HepG2 (cell line): ENCODE measurements around the gene PCSK5. TPM values are rescaled to one million over a fixed set of nuclear protein-coding genes. Genes with fewer than 3 reads are reported as not detected.

Source experiments
- ATAC-seq: fragments of 200-7000 bp; cut with Tn5 transposase; 3 replicates; pipeline ENCODE4 v1.9.1; 2020; ENCODE audit warnings: mild to moderate bottlenecking, moderate library complexity
- BruUV-seq: library from RNA; stranded (reverse); fragments of 400-500 nt; replicated peaks from 2 replicates; lab custom pipeline; 2021; lab: Mats Ljungman, UMichigan
- CTCF ChIA-PET: fragments of 300-600 bp; formaldehyde crosslinking; extraction: SDS; loops from one replicate; lab custom pipeline; 2021; ENCODE audit warnings: low total read pairs, inconsistent platforms, low intra/inter-chr PET ratio; lab: Yijun Ruan, JAX
- POLR2A ChIA-PET: fragments of 350-600 bp; sonication (Branson Sonifier 250); formaldehyde crosslinking; loops from one replicate; lab custom pipeline; 2020; ENCODE audit warnings: antibody characterized with exemption, inconsistent platforms; lab: Yijun Ruan, JAX
- DNase-seq: peaks from one replicate; pipeline ENCODE4 v3.0.0-alpha.2; 2015; ENCODE audit warnings: low spot score
- FAIRE-seq: peaks from 3 replicates; lab custom pipeline; 2011; peaks lifted over from hg19 to GRCh38; lab: Jason Lieb, UNC
- H2AFZ ChIP-seq: one replicate; pipeline ENCODE4 v1.6.1; 2011; ENCODE audit warnings: low read length, inconsistent platforms
- H3K27ac ChIP-seq: fragments of 300-600 bp; 3 replicates; pipeline ENCODE4 v1.8.0; 2011; ENCODE audit warnings: mixed run types, mild to moderate bottlenecking, mixed read lengths, low read length, inconsistent platforms; ENCODE audit not compliant: insufficient read depth; ENCODE audit errors: extremely low read length
- H3K27me3 ChIP-seq, 2 experiments: fragments of 200-600 bp in 1 of 2; 2 replicates in 1 of 2; 3 replicates in 1 of 2; pipeline versions ENCODE4 v1.6.0 to v1.8.0; 2011; ENCODE audit warnings: low read length in 2 of 2, mild to moderate bottlenecking in 2 of 2, moderate library complexity in 2 of 2, inconsistent platforms in 1 of 2; ENCODE audit not compliant: insufficient read depth in 2 of 2, control insufficient read depth in 1 of 2
- H3K36me3 ChIP-seq, 2 experiments: fragments of 200-600 bp in 1 of 2; replicated peaks in 1 of 2; 2 replicates in 1 of 2; 3 replicates in 1 of 2; pipeline versions ENCODE4 v1.5.1 to v1.8.0; 2011; ENCODE audit warnings: low read length in 2 of 2, inconsistent platforms in 1 of 2; ENCODE audit not compliant: insufficient read depth in 2 of 2, control insufficient read depth in 1 of 2
- H3K4me1 ChIP-seq: 2 replicates; pipeline ENCODE4 v1.5.1; 2012; ENCODE audit warnings: low read length, inconsistent platforms; ENCODE audit not compliant: insufficient read depth
- H3K4me2 ChIP-seq: 2 replicates; pipeline ENCODE4 v1.6.0; 2011; ENCODE audit warnings: low read depth, low read length, inconsistent platforms
- H3K4me3 ChIP-seq, 3 experiments: fragments of 200-600 bp in 1 of 3; sonication (generic), shearing (Covaris generic) in 1 of 3; replicated peaks in 1 of 3; 2 replicates each; pipeline ENCODE4 v1.5.1; 2011 to 2016; ENCODE audit warnings: low read length in 3 of 3, inconsistent platforms in 2 of 3, low read depth in 2 of 3, mild to moderate bottlenecking in 2 of 3, control low read depth in 1 of 3, mixed read lengths in 1 of 3; ENCODE audit not compliant: insufficient read depth in 1 of 3
- H3K79me2 ChIP-seq: one replicate; pipeline ENCODE4 v1.6.1; 2011; ENCODE audit warnings: low read length, inconsistent platforms; ENCODE audit not compliant: insufficient read depth
- H3K9ac ChIP-seq: 2 replicates; pipeline ENCODE4 v1.6.0; 2011; ENCODE audit warnings: mild to moderate bottlenecking, low read depth, low read length, inconsistent platforms; ENCODE audit not compliant: insufficient read depth
- H3K9me3 ChIP-seq: 2 replicates; pipeline ENCODE4 v1.5.1; 2012; ENCODE audit warnings: mild to moderate bottlenecking, low read length
- H4K20me1 ChIP-seq: 2 replicates; pipeline ENCODE4 v1.6.0; 2011; ENCODE audit warnings: inconsistent platforms, mild to moderate bottlenecking, low read length, moderate library complexity; ENCODE audit not compliant: insufficient read depth
- ATF7-NPFF ChIP-seq: sonication (generic); formaldehyde crosslinking; IDR thresholded peaks from 2 replicates; pipeline ENCODE4 v1.8.1; 2023; ENCODE audit warnings: mild to moderate bottlenecking, low read depth, missing genetic modification reagents, moderate library complexity
- JUNB ChIP-seq: sonication (generic); formaldehyde crosslinking; IDR thresholded peaks from 2 replicates; pipeline ENCODE4 v1.8.0; 2022; ENCODE audit warnings: missing genetic modification reagents, mild to moderate bottlenecking, borderline replicate concordance
- ZNF484 ChIP-seq: sonication (generic); formaldehyde crosslinking; IDR thresholded peaks from 2 replicates; pipeline ENCODE4 v1.5.1; 2020; ENCODE audit warnings: mild to moderate bottlenecking, low read depth, missing genetic modification reagents, borderline replicate concordance
- ZNF549 ChIP-seq: sonication (generic); formaldehyde crosslinking; IDR thresholded peaks from 2 replicates; pipeline ENCODE4 v1.5.0; 2020; ENCODE audit warnings: missing genetic modification reagents
- ZNF749 ChIP-seq: sonication (generic); formaldehyde crosslinking; IDR thresholded peaks from 2 replicates; pipeline ENCODE4 v1.8.0; 2022; ENCODE audit warnings: mild to moderate bottlenecking, missing genetic modification reagents, moderate library complexity, borderline replicate concordance
- WGBS: methylation state at CpG from one replicate; pipeline ENCODE4 v1.1.6; 2017; ENCODE audit warnings: low lambda C conversion rate; 5-methylcytosine and 5-hydroxymethylcytosine counted together
- in situ Hi-C: cut with HindIII; loops from 2 replicates; pipeline ENCODE4 v1.10.0; 2017; ENCODE audit warnings: low pct_unique_long_range_greater_than_20kb; ENCODE audit not compliant: extremely low pct_ligation_motif_present
- intact Hi-C: fragments of 100-400 bp; cut with micrococcal nuclease; formaldehyde crosslinking; loops from one replicate; pipeline ENCODE4 v1.10.0; 2022; ENCODE audit not compliant: unreplicated experiment
- polyA plus RNA-seq, 8 experiments: library from polyadenylated mRNA; depleted of rRNA in 3 of 8; stranded (reverse) in 7 of 8; unstranded in 1 of 8; fragments of >200 nt; fragmentation: Illumina TruSeq in 4 of 8; extraction: Trizol in 4 of 8; gene quantifications; 2 replicates each; pipeline versions ENCODE4 v1.2.1 to v1.2.3, GENCODE V29; 2011 to 2016; ENCODE audit warnings: low read depth in 4 of 8, missing spikeins in 1 of 8, mixed read lengths in 1 of 8; ENCODE audit not compliant: insufficient read depth in 1 of 8
- total RNA-seq, 5 experiments: library from RNA; depleted of rRNA; stranded (reverse); fragments of >200 nt; fragmentation: Illumina TruSeq; extraction: Trizol; gene quantifications; 2 replicates each; pipeline ENCODE4 v1.2.3, GENCODE V29; 2016; ENCODE audit warnings: low read depth in 1 of 5
- TF ChIP-seq, protein P1 (sequence below): IDR thresholded peaks from 2 replicates; pipeline ENCODE4 v1.6.1; 2016; ENCODE audit warnings: missing genetic modification reagents, missing compliant biosample characterization
- TF ChIP-seq, protein P2 (sequence below): IDR thresholded peaks from 2 replicates; pipeline ENCODE4 v1.4.0; 2020; ENCODE audit warnings: mild to moderate bottlenecking, missing genetic modification reagents
- TF ChIP-seq, protein P3 (sequence below): sonication (generic); formaldehyde crosslinking; IDR thresholded peaks from one replicate; pipeline ENCODE4 v1.5.1; 2020; ENCODE audit warnings: mild to moderate bottlenecking, missing genetic modification reagents; ENCODE audit errors: not compliant biosample characterization
- TF ChIP-seq, protein P4 (sequence below): sonication (generic); formaldehyde crosslinking; IDR thresholded peaks from 2 replicates; pipeline ENCODE4 v1.8.0; 2022; ENCODE audit warnings: mild to moderate bottlenecking, missing genetic modification reagents; ENCODE audit not compliant: insufficient replicate concordance

The PCSK5 gene
- total and polyA plus RNA-seq, 2 of the 13 experiments (the other 11 are each of a cell fraction or from before 2014, with no cell fraction given), result 0.55 to 0.66 TPM

DNA sequence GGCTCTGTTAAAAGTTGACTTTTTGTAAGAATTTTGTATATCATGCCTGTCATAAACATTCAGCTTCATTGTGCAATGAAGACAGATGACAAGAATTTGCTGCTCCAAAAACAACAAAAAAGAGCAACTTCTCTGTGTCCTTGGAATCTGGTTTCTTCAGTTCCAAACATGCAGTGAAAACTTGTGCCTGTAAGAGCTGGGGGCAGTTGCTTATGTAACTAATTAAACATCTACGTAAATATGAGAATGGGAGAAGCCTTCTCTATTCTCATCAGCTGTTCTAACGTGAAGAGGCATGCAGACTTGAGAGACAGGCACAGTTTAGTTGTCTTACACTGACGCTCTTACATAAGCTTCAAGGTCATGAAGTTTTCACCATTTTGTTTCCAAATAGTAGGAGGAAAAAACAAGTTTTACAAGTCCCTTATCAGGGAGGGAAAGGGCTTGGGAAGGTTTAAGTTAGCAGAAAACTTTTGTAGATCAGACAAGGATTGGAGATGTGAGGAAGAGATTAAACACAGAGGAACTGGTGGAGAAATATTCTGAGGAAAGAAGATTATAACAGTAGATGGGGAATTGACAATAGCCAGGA, 333.4 kb downstream of the PCSK5 start:
- in situ Hi-C loops (no loop called here), intact Hi-C loops (no loop called here)
- ChIA-PET POLR2A (no interaction called here), CTCF (no interaction called here)
- Histone ChIP-seq H4K20me1 (no peaks in the 10 kb centered on the region), H3K36me3 (no peaks in the 10 kb centered on the region), H3K4me1 (no peaks in the 10 kb centered on the region), H3K27me3 (no peaks in the 10 kb centered on the region), H3K9me3 (no peaks in the 10 kb centered on the region), H3K79me2 (no peaks in the 10 kb centered on the region), H3K4me3 (no peak overlapping the region), H3K9ac (no peak overlapping the region), H3K4me2 (no peak overlapping the region), H2AFZ (no peak overlapping the region), H3K27ac (no peak overlapping the region)
- no TSS peak for BruUV-seq
- DNase-seq, result no peak
- WGBS, result 5% methylated on average over 3 of the region's 3 CpGs
- no peak for FAIRE-seq
- ATAC-seq, result no peak
- TF ChIP-seq ZNF484 (CRISPR knock-in tag), result no peak
- no peak for TF ChIP-seq ZNF749 (CRISPR knock-in tag)
- no peak for TF ChIP-seq JUNB (CRISPR knock-in tag)
- TF ChIP-seq, protein P1, sequence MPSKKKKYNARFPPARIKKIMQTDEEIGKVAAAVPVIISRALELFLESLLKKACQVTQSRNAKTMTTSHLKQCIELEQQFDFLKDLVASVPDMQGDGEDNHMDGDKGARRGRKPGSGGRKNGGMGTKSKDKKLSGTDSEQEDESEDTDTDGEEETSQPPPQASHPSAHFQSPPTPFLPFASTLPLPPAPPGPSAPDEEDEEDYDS (CRISPR knock-in tag), result no peak
- TF ChIP-seq, protein P2, sequence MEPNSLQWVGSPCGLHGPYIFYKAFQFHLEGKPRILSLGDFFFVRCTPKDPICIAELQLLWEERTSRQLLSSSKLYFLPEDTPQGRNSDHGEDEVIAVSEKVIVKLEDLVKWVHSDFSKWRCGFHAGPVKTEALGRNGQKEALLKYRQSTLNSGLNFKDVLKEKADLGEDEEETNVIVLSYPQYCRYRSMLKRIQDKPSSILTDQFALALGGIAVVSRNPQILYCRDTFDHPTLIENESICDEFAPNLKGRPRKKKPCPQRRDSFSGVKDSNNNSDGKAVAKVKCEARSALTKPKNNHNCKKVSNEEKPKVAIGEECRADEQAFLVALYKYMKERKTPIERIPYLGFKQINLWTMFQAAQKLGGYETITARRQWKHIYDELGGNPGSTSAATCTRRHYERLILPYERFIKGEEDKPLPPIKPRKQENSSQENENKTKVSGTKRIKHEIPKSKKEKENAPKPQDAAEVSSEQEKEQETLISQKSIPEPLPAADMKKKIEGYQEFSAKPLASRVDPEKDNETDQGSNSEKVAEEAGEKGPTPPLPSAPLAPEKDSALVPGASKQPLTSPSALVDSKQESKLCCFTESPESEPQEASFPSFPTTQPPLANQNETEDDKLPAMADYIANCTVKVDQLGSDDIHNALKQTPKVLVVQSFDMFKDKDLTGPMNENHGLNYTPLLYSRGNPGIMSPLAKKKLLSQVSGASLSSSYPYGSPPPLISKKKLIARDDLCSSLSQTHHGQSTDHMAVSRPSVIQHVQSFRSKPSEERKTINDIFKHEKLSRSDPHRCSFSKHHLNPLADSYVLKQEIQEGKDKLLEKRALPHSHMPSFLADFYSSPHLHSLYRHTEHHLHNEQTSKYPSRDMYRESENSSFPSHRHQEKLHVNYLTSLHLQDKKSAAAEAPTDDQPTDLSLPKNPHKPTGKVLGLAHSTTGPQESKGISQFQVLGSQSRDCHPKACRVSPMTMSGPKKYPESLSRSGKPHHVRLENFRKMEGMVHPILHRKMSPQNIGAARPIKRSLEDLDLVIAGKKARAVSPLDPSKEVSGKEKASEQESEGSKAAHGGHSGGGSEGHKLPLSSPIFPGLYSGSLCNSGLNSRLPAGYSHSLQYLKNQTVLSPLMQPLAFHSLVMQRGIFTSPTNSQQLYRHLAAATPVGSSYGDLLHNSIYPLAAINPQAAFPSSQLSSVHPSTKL, result no peak
- no peak for TF ChIP-seq ATF7-NPFF (CRISPR knock-in tag)
- no peak for TF ChIP-seq ZNF549 (CRISPR knock-in tag)
- TF ChIP-seq, protein P3, sequence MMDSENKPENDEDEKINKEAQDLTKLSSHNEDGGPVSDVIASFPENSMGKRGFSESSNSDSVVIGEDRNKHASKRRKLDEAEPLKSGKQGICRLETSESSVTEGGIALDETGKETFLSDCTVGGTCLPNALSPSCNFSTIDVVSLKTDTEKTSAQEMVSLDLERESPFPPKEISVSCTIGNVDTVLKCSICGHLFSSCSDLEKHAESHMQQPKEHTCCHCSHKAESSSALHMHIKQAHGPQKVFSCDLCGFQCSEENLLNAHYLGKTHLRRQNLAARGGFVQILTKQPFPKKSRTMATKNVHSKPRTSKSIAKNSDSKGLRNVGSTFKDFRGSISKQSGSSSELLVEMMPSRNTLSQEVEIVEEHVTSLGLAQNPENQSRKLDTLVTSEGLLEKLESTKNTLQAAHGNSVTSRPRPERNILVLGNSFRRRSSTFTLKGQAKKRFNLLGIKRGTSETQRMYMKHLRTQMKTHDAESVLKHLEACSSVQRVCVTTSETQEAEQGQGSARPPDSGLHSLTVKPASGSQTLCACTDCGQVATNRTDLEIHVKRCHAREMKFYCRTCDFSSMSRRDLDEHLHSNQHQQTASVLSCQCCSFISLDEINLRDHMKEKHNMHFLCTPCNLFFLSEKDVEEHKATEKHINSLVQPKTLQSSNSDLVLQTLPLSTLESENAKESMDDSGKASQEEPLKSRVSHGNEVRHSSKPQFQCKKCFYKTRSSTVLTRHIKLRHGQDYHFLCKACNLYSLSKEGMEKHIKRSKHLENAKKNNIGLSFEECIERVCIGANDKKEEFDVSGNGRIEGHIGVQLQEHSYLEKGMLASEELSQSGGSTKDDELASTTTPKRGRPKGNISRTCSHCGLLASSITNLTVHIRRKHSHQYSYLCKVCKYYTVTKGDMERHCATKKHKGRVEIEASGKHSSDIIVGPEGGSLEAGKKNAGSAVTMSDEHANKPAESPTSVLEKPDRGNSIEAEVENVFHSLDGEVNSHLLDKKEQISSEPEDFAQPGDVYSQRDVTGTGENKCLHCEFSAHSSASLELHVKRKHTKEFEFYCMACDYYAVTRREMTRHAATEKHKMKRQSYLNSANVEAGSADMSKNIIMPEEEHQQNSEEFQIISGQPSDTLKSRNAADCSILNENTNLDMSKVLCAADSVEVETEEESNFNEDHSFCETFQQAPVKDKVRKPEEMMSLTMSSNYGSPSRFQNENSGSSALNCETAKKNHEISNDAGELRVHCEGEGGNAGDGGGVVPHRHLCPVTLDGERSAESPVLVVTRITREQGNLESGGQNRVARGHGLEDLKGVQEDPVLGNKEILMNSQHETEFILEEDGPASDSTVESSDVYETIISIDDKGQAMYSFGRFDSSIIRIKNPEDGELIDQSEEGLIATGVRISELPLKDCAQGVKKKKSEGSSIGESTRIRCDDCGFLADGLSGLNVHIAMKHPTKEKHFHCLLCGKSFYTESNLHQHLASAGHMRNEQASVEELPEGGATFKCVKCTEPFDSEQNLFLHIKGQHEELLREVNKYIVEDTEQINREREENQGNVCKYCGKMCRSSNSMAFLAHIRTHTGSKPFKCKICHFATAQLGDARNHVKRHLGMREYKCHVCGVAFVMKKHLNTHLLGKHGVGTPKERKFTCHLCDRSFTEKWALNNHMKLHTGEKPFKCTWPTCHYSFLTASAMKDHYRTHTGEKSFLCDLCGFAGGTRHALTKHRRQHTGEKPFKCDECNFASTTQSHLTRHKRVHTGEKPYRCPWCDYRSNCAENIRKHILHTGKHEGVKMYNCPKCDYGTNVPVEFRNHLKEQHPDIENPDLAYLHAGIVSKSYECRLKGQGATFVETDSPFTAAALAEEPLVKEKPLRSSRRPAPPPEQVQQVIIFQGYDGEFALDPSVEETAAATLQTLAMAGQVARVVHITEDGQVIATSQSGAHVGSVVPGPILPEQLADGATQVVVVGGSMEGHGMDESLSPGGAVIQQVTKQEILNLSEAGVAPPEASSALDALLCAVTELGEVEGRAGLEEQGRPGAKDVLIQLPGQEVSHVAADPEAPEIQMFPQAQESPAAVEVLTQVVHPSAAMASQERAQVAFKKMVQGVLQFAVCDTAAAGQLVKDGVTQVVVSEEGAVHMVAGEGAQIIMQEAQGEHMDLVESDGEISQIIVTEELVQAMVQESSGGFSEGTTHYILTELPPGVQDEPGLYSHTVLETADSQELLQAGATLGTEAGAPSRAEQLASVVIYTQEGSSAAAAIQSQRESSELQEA (CRISPR knock-in tag), result no peak
- TF ChIP-seq, protein P4, sequence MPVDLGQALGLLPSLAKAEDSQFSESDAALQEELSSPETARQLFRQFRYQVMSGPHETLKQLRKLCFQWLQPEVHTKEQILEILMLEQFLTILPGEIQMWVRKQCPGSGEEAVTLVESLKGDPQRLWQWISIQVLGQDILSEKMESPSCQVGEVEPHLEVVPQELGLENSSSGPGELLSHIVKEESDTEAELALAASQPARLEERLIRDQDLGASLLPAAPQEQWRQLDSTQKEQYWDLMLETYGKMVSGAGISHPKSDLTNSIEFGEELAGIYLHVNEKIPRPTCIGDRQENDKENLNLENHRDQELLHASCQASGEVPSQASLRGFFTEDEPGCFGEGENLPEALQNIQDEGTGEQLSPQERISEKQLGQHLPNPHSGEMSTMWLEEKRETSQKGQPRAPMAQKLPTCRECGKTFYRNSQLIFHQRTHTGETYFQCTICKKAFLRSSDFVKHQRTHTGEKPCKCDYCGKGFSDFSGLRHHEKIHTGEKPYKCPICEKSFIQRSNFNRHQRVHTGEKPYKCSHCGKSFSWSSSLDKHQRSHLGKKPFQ, result no peak
